WI38 (cell line): ENCODE results near the gene TET3.

ENCODE experiments used
- H3K4me3 ChIP-seq: 2 replicates; pipeline ENCODE4 v1.5.1; 2011; ENCODE audit warnings: low read depth, mild to moderate bottlenecking, control low read depth, low read length
- CTCF ChIP-seq: IDR thresholded peaks from 2 replicates; pipeline ENCODE4 v1.5.1; 2012; ENCODE audit warnings: low read depth, mild to moderate bottlenecking, control low read depth, low read length

Gene TET3

GRCh38 chr2:74014813-74015212, 30.1 kb downstream of the TET3 start:
- H3K4me3 ChIP-seq = no peak overlapping the region
- no peak for TF ChIP-seq CTCF

GRCh38 chr2:74017223-74017622, 32.5 kb downstream of the TET3 start:
- no peak overlapping the region for H3K4me3 ChIP-seq
- TF ChIP-seq CTCF = no peak

- no peak for TF ChIP-seq CTCF
- no peak overlapping the region for H3K4me3 ChIP-seq
Observed at GRCh38 chr2:74019516-74019915, 34.8 kb downstream of the TET3 start.

- H3K4me3 ChIP-seq = no peak overlapping the region
- TF ChIP-seq CTCF = no peak
Observed at GRCh38 chr2:74020702-74021406, 36.1 kb downstream of the TET3 start.

- no peak for TF ChIP-seq CTCF
- H3K4me3 ChIP-seq = no peak overlapping the region
Observed at GRCh38 chr2:74021407-74021755, 36.7 kb downstream of the TET3 start.

- no peak overlapping the region for H3K4me3 ChIP-seq
- no peak for TF ChIP-seq CTCF
Observed at GRCh38 chr2:74024216-74024615, 39.5 kb downstream of the TET3 start.

GRCh38 chr2:74025971-74026612, 41.4 kb downstream of the TET3 start:
- no peak overlapping the region for H3K4me3 ChIP-seq
- TF ChIP-seq CTCF = no peak
